ENCODE measurements around the gene UBQLNL.
A peak's percentile ranks its signal among the peaks of the same experiment; 100 is the strongest.

Gene UBQLNL

DNA sequence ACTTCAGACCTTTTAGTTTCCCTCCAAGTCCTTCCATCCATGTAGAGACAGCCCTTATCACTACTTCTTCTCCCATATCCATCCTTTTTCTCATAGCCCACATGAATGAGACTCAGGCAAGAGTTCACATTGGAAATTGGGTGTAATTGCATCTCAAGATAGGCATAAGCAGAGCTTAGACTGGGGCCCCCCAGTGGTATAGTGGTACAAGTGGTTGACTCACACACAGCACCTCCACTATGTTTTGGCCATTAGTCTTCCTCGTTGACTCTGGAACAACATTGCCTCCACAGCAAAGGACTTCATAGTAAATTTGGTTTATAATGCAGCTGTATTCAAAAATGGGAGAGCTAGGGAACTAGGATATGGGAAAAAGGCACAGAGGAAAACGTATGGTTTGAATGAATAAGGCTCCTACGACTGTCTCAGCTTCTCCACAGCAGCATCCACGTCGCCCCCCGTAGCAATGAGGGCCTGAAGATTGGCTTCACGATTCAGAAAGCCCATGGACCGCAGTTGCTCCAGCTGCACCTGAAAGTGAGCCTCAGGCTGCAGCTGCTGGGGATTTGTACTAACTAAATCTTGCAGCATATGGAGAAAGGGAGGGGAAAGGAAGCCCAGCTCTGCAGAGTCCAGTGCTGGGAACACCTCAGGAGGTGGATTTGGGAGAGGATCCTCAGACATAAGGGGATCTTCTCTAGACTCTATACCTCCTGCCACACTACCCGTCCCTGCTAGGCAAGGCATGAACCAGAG is 9.1 kb downstream of the UBQLNL start:
- DNase-seq, result no peak

DNA sequence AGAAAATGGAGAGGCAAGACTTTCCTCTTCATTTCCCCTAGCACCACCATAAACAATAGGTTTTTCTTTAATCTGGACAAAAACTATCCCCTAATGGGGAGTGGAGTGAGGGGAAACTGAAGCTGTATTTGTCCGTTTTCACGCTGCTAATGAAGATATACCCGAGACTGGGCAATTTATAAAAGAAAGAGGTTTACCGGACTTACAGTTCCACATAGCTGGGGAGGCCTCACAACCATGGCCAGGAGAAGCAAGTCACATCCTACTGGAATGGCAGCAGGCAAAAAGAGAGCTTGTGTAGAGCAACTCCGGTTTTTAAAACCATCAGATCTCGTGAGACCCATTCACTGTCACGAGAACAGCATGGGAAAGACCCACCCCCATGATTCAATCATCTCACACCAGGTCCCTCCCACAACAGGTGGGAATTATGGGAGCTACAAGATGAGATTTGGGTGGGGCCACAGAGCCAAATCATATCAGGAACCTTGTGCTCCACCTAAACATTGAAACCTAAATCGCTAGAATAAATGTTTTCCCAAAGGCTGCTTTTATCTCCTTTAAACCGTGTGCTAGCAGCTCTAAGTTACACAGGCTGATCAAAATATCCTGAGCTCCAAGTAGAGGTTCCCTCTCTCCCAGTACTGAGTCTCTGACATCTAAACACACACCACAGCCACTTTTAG is 11.0 kb downstream of the UBQLNL start:
- DNase-seq, result no peak

DNA sequence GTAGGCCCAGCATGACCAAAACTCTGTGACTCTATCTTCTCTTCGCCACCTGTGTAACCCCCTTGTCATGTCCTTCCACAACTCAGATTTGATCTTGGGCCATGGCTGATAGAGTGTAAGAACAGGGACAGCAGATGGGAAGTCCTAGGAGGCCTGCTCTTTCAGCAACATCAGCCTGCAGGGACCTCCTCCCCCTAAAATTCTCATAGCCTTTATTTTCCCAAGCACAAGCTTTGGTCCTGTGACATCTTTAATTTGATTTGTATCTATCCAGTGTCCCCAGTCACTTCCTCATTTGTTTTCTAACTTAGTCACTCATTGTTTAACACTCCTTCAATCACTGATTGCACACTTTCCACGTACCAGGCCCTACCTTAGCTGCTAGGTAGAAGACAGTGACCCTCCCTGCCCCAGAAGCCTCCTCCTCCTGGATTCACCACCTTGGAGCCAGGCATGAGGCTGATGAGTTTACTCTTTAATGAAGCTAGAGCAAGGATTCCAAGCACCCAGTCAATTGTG is 12.0 kb downstream of the UBQLNL start:
- no peak for DNase-seq

DNA sequence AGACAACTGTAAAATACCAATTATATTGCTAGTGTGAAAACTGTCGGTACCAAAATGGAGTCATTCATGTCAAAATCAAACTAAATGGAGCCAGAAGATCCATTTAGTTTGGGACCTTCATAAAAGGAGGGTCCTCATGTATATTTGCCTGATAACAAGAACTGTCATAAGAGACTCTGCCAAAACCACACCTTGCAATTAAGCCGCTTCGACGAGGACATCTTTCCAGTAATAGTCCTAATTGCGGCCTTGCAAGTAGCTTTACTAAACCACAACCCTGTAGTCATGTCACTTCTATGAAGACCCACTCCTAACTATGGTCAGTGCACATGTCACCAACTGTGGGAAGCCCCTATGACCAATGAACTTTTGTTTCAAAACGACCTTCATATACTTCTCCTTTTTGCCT is 16.1 kb downstream of the UBQLNL start:
- no peak for DNase-seq

DNA sequence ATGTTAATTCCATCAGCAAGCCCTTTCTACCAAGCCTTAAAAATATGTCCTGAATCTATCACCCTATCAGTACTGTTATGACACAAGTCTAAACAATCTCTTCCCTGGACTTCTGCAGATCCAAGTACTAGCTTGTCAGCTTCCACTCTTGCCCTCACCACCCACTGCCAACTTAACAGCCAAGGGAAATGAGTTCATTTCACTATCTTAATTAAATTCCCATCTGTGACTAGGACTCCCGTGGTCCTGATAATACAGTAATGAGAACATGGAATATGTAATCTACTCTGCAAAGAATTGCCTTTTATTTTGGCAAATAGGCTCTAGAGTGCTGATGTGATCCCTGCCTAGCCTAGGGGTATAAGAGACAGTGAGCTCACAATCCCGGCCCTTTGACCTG is 16.8 kb downstream of the UBQLNL start:
- no peak for DNase-seq

DNA sequence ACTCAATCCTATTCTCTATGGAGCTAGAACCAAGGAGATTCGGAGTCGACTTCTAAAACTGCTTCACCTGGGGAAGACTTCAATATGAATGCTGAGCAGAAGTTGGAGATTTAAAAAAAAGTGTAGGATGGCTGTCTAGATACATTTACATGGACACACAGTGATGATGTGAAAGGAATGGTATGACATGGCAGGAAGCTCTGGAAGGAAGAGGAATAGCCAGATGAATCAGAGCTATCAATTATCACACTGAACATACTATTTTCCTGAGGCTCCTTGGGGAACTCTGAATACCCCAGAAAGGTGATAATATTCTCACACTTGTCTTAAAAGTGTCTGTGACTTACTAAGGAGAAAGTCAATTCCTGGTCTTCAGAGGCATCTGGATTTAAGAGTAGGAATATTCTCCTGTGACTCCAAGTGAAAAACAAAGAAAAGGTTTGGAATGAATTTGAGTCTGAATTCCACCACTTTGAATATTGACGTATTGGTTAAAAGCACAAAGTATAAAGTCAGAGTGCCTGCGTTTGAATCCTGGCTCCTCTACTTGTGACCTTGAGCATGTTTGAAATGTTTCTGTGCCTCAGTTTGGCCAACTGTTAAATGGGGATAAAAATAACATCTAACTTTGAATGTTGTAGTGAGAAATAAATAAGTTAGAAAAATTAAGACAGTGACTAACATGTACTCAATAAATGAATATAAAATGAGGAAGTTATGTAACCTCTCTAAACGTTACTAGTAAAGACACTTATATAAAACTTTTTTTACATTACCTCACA is 26.7 kb downstream of the UBQLNL start:
- no peak for DNase-seq

DNA sequence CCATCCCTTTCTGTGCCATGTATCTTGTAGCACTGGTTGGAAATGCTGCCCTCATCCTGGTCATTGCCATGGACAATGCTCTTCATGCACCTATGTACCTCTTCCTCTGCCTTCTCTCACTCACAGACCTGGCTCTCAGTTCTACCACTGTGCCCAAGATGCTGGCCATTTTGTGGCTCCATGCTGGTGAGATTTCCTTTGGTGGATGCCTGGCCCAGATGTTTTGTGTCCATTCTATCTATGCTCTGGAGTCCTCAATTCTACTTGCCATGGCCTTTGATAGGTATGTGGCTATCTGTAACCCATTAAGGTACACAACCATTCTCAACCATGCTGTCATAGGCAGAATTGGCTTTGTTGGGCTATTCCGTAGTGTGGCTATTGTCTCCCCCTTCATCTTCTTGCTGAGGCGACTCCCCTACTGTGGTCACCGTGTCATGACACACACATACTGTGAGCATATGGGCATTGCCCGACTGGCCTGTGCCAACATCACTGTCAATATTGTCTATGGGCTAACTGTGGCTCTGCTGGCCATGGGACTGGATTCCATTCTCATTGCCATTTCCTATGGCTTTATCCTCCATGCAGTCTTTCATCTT is 27.6 kb downstream of the UBQLNL start:
- no peak for DNase-seq

DNA sequence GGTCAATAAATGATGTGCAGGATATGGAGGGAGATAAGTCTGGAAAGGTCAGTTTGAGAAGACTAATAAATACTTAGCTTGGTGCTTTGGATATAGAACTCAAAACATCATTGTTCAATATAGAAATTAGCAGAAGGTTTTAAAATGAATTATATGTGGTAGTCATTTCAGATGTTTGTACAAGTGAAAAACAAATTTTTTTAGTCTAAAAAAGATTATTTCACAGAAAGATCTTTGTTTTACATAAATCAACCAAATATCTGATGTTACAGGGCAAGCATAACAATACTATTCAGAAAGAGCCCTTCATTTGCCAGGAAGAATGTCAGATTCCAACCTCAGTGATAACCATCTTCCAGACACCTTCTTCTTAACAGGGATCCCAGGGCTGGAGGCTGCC is 28.1 kb downstream of the UBQLNL start, which contains the start of gene OR52D1:
Gene OR52D1 (plus strand): TSS at position 301 of the 400 bp plus-strand sequence. CDS start 22 bp downstream, at position 323.
- DNase-seq, result no peak

DNA sequence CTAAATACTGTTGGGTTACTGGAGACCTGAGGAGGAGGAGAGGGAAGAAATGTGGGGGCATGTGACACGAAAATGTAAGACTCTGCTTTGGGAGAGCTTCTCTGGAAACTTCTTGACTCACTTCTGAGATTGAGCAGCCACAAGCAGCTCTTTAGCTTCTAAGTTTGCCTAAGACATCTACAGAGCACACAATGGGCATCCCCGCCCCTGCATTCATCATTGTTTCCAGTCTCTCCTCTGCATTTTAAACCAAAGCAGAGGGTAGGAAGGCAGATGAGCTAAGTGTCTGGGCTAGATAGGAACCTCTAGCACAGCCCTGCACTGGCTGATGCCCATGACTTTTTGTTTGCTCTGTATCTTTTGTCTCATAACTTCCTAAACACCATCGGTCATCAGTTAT is 30.1 kb downstream of the UBQLNL start:
- DNase-seq, result no peak

DNA sequence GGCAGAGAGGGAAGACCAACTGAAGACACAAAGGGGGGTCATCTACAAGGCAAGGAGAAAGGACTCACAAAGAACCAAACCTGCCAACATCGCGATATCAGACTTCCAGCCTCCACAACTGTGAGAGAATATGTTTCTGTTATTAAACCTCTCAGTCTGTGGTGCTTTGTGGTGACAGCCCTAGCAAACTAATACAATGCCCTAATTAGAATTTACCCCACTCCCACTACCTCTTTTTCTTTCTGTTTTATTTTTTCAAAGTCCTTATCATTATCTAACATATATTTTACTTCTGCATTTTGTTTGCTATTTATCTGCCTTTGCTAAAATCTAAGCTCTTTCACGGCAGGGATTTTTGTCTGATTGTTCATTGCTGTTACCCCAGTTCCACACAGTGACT is 30.5 kb downstream of the UBQLNL start:
- no peak for DNase-seq

DNA sequence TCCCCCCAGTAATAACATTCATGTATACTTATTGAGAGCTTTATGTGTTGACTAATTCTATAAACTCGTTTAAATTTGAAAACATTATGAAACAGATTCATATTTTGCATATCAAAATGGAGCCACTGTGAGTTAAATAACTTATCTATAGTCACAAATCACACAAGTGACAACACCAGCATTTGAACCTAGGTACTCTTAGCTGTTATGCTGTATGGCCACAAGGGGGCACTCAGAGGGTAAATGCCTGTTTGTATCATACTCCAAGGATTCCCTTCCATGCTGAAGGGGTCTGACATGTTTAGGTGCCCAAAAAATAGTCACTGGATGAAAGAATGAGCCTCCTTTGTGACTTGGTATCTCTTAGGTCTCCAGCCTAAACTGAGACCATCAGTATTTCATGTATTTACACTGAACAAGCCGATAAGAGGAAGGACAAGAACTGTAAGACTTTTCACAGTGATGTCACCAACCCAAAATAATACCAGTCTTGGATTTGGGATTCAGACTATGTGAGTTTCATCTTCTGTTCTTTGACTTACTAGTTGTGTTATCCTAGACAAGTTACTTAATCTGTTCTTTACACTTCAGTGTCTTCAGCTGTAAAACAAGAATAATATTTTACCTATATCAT is 40.2 kb downstream of the UBQLNL start:
- DNase-seq, result peak; percentile 17 to 43

DNA sequence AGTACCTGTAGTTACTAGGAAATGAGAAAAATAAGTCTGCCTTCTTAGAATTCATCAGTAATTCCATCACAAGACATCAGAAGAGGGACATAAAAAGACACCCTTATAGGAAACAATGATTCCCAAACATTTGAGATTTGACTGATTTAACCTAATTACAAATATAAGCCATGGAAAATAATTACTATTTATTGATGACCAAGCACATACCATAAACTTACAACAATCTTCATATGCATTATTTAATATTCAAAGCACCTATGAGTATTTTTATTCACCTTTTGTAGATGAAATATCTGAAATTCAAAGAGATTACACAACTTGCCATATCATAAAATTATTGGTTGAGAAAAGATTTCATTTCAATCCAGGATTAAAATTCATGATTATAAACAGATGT is 42.6 kb downstream of the UBQLNL start:
- DNase-seq, result no peak

DNA sequence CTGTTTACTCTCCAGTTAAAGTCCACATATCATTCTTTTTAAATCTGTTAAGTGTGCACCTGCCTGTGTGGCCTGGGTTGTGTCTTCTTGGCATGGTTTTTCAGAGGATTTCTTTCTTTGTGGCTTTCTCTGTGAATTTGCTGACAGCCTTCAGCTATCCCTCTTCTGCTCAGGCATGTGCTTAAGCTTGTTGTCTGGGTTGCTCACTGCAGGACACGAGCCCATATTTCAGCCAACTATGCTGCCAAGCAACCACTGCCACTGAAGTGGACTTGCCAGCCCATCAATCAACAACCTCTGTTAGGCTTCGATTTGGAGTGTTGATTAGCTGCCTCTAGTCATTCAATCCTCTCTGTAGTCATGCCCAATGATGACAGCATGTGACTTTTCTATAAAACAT is 49.0 kb downstream of the UBQLNL start:
- no peak for DNase-seq
